Purkinje cell (primary cell): ENCODE data around the gene TMEM242. TPM values are rescaled to one million over a fixed set of nuclear protein-coding genes. Genes with fewer than 3 reads are reported as not detected.

ENCODE experiments used
- polyA plus RNA-seq: library from polyadenylated mRNA; unstranded; fragments of >200 nt; fragmentation: Nextera tagmentation; gene quantifications from 2 replicates; pipeline ENCODE4 v1.2.1, GENCODE V29; 2014

Gene TMEM242
- polyA plus RNA-seq: 117 and 119 TPM in 2 replicates

DNA sequence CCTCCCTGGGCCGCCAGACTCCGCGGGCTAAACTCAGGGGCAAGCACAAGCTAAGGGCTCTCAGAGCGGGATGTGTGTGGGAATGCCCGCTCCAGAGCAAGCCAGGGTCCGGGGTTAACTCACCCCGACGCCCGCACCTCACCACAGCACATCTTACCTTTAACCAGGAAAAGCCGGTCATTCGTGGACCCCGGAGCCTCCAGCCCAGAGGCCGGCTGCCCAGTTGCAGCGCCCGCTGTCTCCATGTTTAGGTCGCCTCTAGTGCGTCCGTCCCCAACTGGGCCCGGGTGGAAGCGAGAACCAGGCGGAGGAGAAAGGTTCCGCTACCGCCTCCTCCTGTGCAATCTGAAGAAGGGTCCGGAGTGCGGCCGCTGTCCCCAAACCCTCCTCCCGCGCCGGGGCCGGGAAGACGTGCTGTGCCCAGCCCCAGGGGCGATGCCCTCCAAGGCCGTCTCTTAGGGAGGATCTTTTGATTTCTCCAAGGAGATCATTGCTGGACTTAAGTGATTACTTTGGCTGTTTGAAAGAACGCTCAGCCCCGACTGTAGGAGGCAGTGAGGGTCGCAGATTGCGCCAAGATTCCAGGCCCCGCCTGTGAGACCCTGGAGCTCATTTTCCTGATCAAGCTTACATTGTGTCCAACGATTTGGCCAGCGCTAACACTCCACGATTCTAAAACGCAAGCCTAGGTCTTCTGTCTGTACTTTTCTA lies at the start of gene TMEM242:
TMEM242 (minus strand) TSS at position 265 of the 711 bp plus-strand sequence; CDS start at position 245, 20 bp downstream.

Other genes starting within 250 kb of the TMEM242 start
- gene ZDHHC14, start 57.7 kb upstream of the TMEM242 start, polyA plus RNA-seq: 66.0 and 114 TPM in 2 replicates